H1 (cell line): ENCODE data around the gene TBC1D22A. TPM values are rescaled to one million over a fixed set of nuclear protein-coding genes. Genes with fewer than 3 reads are reported as not detected.

Experiments used
- CBX8 ChIP-seq: fragments of 300-800, 300-1000 bp; sonication (generic); IDR thresholded peaks from 2 replicates; pipeline ENCODE4 v1.7.1; 2016; ENCODE audit warnings: low read depth, low read length, borderline replicate concordance
- SIN3A ChIP-seq, 2 experiments: IDR thresholded peaks in 1 of 2; conservative IDR thresholded peaks in 1 of 2; 2 replicates each; pipeline ENCODE4 v1.6.1; 2011 to 2012; ENCODE audit warnings: low read length in 2 of 2, improper control_type of control experiment in 1 of 2, low read depth in 1 of 2, mild to moderate bottlenecking in 1 of 2
- polyA plus RNA-seq, 7 experiments: library from polyadenylated mRNA; depleted of rRNA in 3 of 7; stranded (reverse) in 5 of 7; unstranded in 2 of 7; fragments of >200 nt in 5 of 7; fragments of 200-250 nt in 2 of 7; gene quantifications; 1 replicate in 5 of 7; 2 replicates in 1 of 7; 4 replicates in 1 of 7; pipeline versions ENCODE4 v1.2.1 to v1.2.3, GENCODE V29; 2011 to 2013; ENCODE audit warnings: missing spikeins in 2 of 7, mixed read lengths in 2 of 7
- total RNA-seq: library from RNA; stranded (reverse); fragmentation: NEBNext Ultra II Directional; extraction: Animal tissue kit (Norgen Biotek cat#: 25700); gene quantifications from 2 replicates; pipeline ENCODE4 v1.2.1, GENCODE V29; 2021

The TBC1D22A gene
- total and polyA plus RNA-seq, 2 of the 8 experiments (the other 6 are each of a cell fraction or from before 2014, with no cell fraction given) = 11.9 to 18.4 TPM

DNA sequence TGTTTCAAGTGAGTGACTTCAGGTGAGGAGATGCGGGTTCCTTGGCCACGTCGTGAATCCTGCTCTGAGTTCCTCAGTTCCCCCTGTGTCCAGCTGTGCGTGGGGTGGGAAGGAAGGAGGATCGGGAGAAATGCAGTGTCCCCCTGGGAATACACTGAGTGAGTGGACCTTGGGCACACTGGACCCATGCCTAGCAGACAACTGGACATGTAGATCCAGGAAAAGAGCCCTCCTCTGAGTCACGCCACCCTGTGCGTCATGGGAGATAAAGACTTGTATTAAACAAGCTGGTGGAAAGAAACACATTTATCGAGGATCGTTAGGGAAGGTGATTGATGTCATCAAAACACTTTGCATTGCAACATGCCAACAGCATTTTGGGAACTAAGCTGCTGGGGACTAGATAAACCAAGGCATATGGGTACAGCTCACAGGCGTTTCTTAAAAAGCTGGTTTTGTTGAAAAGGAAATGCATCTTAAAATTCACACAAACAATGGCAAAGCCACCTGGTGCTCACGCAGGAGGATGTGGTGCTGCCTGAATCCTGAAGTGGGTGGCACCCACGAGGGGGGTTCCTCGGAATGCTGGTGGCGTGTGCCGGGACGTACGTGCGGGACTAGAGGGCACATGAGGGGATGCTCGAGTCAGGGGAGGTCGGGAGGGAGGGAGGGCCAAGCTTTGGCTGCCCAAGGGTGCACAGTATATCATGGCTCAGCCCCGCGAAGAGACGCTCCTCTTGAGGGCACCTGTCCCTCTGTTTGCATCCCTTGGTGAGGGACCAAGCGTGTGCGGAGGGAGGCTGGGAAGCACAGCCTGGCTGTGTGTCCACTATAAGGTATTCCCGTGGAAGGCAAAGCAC, 303.5 kb downstream of the TBC1D22A start (continued):
- TF ChIP-seq SIN3A (conservative IDR thresholded peaks at IDR 0.05 in 1 of 2, IDR thresholded peaks at IDR 0.05 in 1 of 2; ENCODE audit: low read depth in 1 of 2, low read length in 2 of 2) (no peak), CBX8 (no peak)
